NCI-H1092 (cell line): Measurements from ENCODE around the gene SSC5D.
"Not testable (repeated sequence)": the region's sequence is repeated elsewhere in the genome, so short reads cannot be mapped to it uniquely, and the experiment has no call there.

Experiments
- DNase-seq: peaks from one replicate; lab custom pipeline; 2025; lab: John Stamatoyannopoulos, UW

SSC5D gene

GRCh38 chr19:55487924-55488687 is at the start of gene SSC5D:
TSS of gene SSC5D (plus strand) at chr19:55488436. CDS start at chr19:55488590, 154 bp downstream.
- DNase-seq, result no peak

- DNase-seq, result no peak
Observed at GRCh38 chr19:55439052-55439451, 49.2 kb upstream of the SSC5D start.

GRCh38 chr19:55440411-55441105 is 47.7 kb upstream of the SSC5D start:
- DNase-seq, result no peak

- no peak for DNase-seq
Observed at GRCh38 chr19:55441319-55441691, 46.9 kb upstream of the SSC5D start.

GRCh38 chr19:55441692-55442321 is 46.4 kb upstream of the SSC5D start:
- no peak for DNase-seq

- no peak for DNase-seq
Observed at GRCh38 chr19:55442372-55442961, 45.8 kb upstream of the SSC5D start.

GRCh38 chr19:55443045-55443823 is 45.0 kb upstream of the SSC5D start, which contains the start of gene SHISA7:
TSS of gene SHISA7 (minus strand) at chr19:55443300. CDS start at chr19:55442863, 437 bp downstream.
- DNase-seq, result no peak

- DNase-seq, result no peak
Observed at GRCh38 chr19:55443824-55444480, 44.3 kb upstream of the SSC5D start.

- DNase-seq, result no peak
Observed at GRCh38 chr19:55444646-55445045, 43.6 kb upstream of the SSC5D start.

GRCh38 chr19:55446060-55446459 is 42.2 kb upstream of the SSC5D start:
- no peak for DNase-seq

- DNase-seq, result no peak
Observed at GRCh38 chr19:55447421-55448174, 40.6 kb upstream of the SSC5D start.

GRCh38 chr19:55448175-55448490 is 40.1 kb upstream of the SSC5D start:
- not testable (repeated sequence) for DNase-seq

GRCh38 chr19:55449469-55449868 is 38.8 kb upstream of the SSC5D start:
- no peak for DNase-seq

GRCh38 chr19:55451163-55451964 is 36.9 kb upstream of the SSC5D start:
- no peak for DNase-seq

- no peak for DNase-seq
Observed at GRCh38 chr19:55451965-55452748, 36.1 kb upstream of the SSC5D start.

GRCh38 chr19:55452749-55453346 is 35.4 kb upstream of the SSC5D start:
- DNase-seq, result peak; percentile 80

- no peak for DNase-seq
Observed at GRCh38 chr19:55453511-55454260, 34.5 kb upstream of the SSC5D start.

GRCh38 chr19:55454787-55455243 is 33.4 kb upstream of the SSC5D start:
- no peak for DNase-seq
